ENCODE data around the gene TM4SF5.

- TF ChIP-seq CTCF (conservative IDR thresholded peaks at IDR 0.05): no peak
- TF ChIP-seq ZFX (IDR thresholded peaks at IDR 0.05): no peak
Measured at GRCh38 chr17:4810696-4811290, 39.1 kb downstream of the TM4SF5 start.

Measured in C4-2B (cell line).